ENCODE measurements around the gene DBNDD1. TPM values are rescaled to one million over a fixed set of nuclear protein-coding genes. Genes with fewer than 3 reads are reported as not detected.

The DBNDD1 gene
- total RNA-seq, 1 donor from 2014 or later, result 11.6 TPM

GRCh38 chr16:90012991-90013745, 6.1 kb downstream of the DBNDD1 start:
- Mint-ChIP-seq H3K27me3 (peaks cover 10% of the 10 kb centered on the region), H3K36me3 (no peaks in the 10 kb centered on the region), H3K9me3 (no peaks in the 10 kb centered on the region), H3K4me1 (ENCODE audit: unreplicated experiment) (no peaks in the 10 kb centered on the region), H3K4me3 (no peak overlapping the region), H3K27ac (no peak overlapping the region)
- TF ChIP-seq CTCF (conservative IDR thresholded peaks at IDR 0.05), result no peak
- DNase-seq (ENCODE audit: extremely low spot score, unreplicated experiment), result no peak

- H3K4me3 Mint-ChIP-seq, result no peak overlapping the region
- no peak for TF ChIP-seq CTCF (conservative IDR thresholded peaks at IDR 0.05)
- peaks cover 6% of the 10 kb centered on the region for H3K27me3 Mint-ChIP-seq
- no peaks in the 10 kb centered on the region for H3K4me1 Mint-ChIP-seq (ENCODE audit: unreplicated experiment)
- no peak overlapping the region for H3K27ac Mint-ChIP-seq
- DNase-seq (ENCODE audit: extremely low spot score, unreplicated experiment), result no peak
- H3K36me3 Mint-ChIP-seq, result no peaks in the 10 kb centered on the region
- H3K9me3 Mint-ChIP-seq, result no peaks in the 10 kb centered on the region
Measured at GRCh38 chr16:90011908-90012501, 7.3 kb downstream of the DBNDD1 start.

- H3K4me1 Mint-ChIP-seq (ENCODE audit: unreplicated experiment), result no peaks in the 10 kb centered on the region
- no peak for DNase-seq (ENCODE audit: extremely low spot score, unreplicated experiment)
- H3K36me3 Mint-ChIP-seq, result no peaks in the 10 kb centered on the region
- no peak for TF ChIP-seq CTCF (conservative IDR thresholded peaks at IDR 0.05)
- H3K9me3 Mint-ChIP-seq, result no peaks in the 10 kb centered on the region
- no peak overlapping the region for H3K27ac Mint-ChIP-seq
- H3K27me3 Mint-ChIP-seq, result peaks cover 6% of the 10 kb centered on the region
- no peak overlapping the region for H3K4me3 Mint-ChIP-seq
Measured at GRCh38 chr16:90011508-90011819, 7.8 kb downstream of the DBNDD1 start.

- DNase-seq (ENCODE audit: extremely low spot score, unreplicated experiment), result no peak
- no peak overlapping the region for H3K4me3 Mint-ChIP-seq
- H3K36me3 Mint-ChIP-seq, result no peaks in the 10 kb centered on the region
- H3K27me3 Mint-ChIP-seq, result peaks cover 5% of the 10 kb centered on the region
- no peak for TF ChIP-seq CTCF (conservative IDR thresholded peaks at IDR 0.05)
- H3K4me1 Mint-ChIP-seq (ENCODE audit: unreplicated experiment), result no peaks in the 10 kb centered on the region
- H3K9me3 Mint-ChIP-seq, result no peaks in the 10 kb centered on the region
- H3K27ac Mint-ChIP-seq, result no peak overlapping the region
Measured at GRCh38 chr16:90010676-90011507, 8.4 kb downstream of the DBNDD1 start.

- no peaks in the 10 kb centered on the region for H3K9me3 Mint-ChIP-seq
- no peak overlapping the region for H3K4me3 Mint-ChIP-seq
- no peaks in the 10 kb centered on the region for H3K4me1 Mint-ChIP-seq (ENCODE audit: unreplicated experiment)
- H3K36me3 Mint-ChIP-seq, result no peaks in the 10 kb centered on the region
- no peak for DNase-seq (ENCODE audit: extremely low spot score, unreplicated experiment)
- no peaks in the 10 kb centered on the region for H3K27me3 Mint-ChIP-seq
- H3K27ac Mint-ChIP-seq, result peak overlapping the region; percentile 34
- TF ChIP-seq CTCF (conservative IDR thresholded peaks at IDR 0.05), result no peak
Measured at GRCh38 chr16:90009172-90009899, 9.9 kb downstream of the DBNDD1 start.

All from type B pancreatic cell (in vitro differentiated cells).